CD14-positive monocyte (primary cell): Measurements from ENCODE around the gene TMEM132D. TPM values are rescaled to one million over a fixed set of nuclear protein-coding genes. Genes with fewer than 3 reads are reported as not detected.

Source experiments
- DNase-seq, 3 donors: peaks; one replicate each; pipeline ENCODE4 v3.0.0-alpha.2; 2011 to 2022
- H2AFZ ChIP-seq: 2 replicates; pipeline ENCODE4 v1.6.0; 2012; ENCODE audit warnings: mild to moderate bottlenecking, low read depth, low read length, inconsistent platforms; ENCODE audit not compliant: insufficient read depth, poor library complexity, severe bottlenecking
- H3K27ac ChIP-seq, 2 donors: 1 replicate in 1 of 2; 2 replicates in 1 of 2; pipeline ENCODE4 v1.5.1; 2012 to 2013; ENCODE audit warnings: low read length in 2 of 2, control low read depth in 1 of 2, inconsistent platforms in 1 of 2, low read depth in 1 of 2, mild to moderate bottlenecking in 1 of 2
- H3K27me3 ChIP-seq, 2 donors: one replicate each; pipeline versions ENCODE4 v1.6.0 to v1.6.1; 2011 to 2013; ENCODE audit warnings: low read length in 2 of 2; ENCODE audit not compliant: control insufficient read depth in 2 of 2, insufficient read depth in 2 of 2
- H3K36me3 ChIP-seq, 2 donors: replicated peaks in 1 of 2; 1 replicate in 1 of 2; 2 replicates in 1 of 2; pipeline versions ENCODE4 v1.5.1 to v1.6.1; 2012 to 2013; ENCODE audit warnings: low read length in 2 of 2, control low read depth in 1 of 2, inconsistent platforms in 1 of 2, mild to moderate bottlenecking in 1 of 2; ENCODE audit not compliant: insufficient read depth in 2 of 2, control insufficient read depth in 1 of 2
- H3K4me1 ChIP-seq, 2 donors: 1 replicate in 1 of 2; 2 replicates in 1 of 2; pipeline versions ENCODE4 v1.5.1 to v1.6.1; 2012 to 2013; ENCODE audit warnings: low read length in 2 of 2, control low read depth in 1 of 2, inconsistent platforms in 1 of 2, mild to moderate bottlenecking in 1 of 2, moderate library complexity in 1 of 2; ENCODE audit not compliant: insufficient read depth in 2 of 2, control insufficient read depth in 1 of 2
- H3K4me2 ChIP-seq: replicated peaks from 2 replicates; pipeline ENCODE3; 2012; ENCODE audit warnings: low read length, moderate library complexity, mild to moderate bottlenecking; ENCODE audit not compliant: poor library complexity, severe bottlenecking; ENCODE audit errors: extremely low read depth
- H3K4me3 ChIP-seq, 3 experiments: fragments of 200-600 bp in 1 of 3; sonication (generic) in 1 of 3; replicated peaks in 1 of 3; 1 replicate in 2 of 3; 2 replicates in 1 of 3; pipeline ENCODE4 v1.5.1; 2011 to 2013; ENCODE audit warnings: low read length in 3 of 3, mild to moderate bottlenecking in 3 of 3, control low read depth in 2 of 3, low read depth in 2 of 3, inconsistent platforms in 1 of 3, moderate library complexity in 1 of 3
- H3K79me2 ChIP-seq: 2 replicates; pipeline ENCODE4 v1.6.0; 2012; ENCODE audit warnings: mild to moderate bottlenecking, control low read depth, inconsistent platforms, low read length, moderate library complexity; ENCODE audit not compliant: insufficient read depth
- H3K9ac ChIP-seq: 2 replicates; pipeline ENCODE4 v1.6.0; 2017; ENCODE audit warnings: low read length, mild to moderate bottlenecking; ENCODE audit not compliant: insufficient read depth, poor library complexity, severe bottlenecking
- H3K9me3 ChIP-seq, 2 donors: replicated peaks in 1 of 2; 1 replicate in 1 of 2; 2 replicates in 1 of 2; pipeline versions ENCODE4 v1.5.1 to v1.6.1; 2012 to 2013; ENCODE audit warnings: low read length in 2 of 2, control low read depth in 1 of 2; ENCODE audit not compliant: control insufficient read depth in 1 of 2, insufficient read depth in 1 of 2
- H4K20me1 ChIP-seq: 2 replicates; pipeline ENCODE4 v1.6.0; 2012; ENCODE audit warnings: mild to moderate bottlenecking, low read length, control low read depth, moderate library complexity; ENCODE audit not compliant: insufficient read depth
- H3K27ac Mint-ChIP-seq, 7 donors: one replicate each; pipeline ENCODE4 v1.8.0; 2020; ENCODE audit warnings: mild to moderate bottlenecking in 7 of 7, mixed read lengths in 7 of 7, moderate library complexity in 6 of 7, inconsistent platforms in 2 of 7
- H3K27me3 Mint-ChIP-seq, 3 donors: one replicate each; pipeline ENCODE4 v1.8.0; 2021 to 2022; ENCODE audit warnings: low read depth in 3 of 3, mild to moderate bottlenecking in 3 of 3, mixed read lengths in 3 of 3, moderate library complexity in 3 of 3, inconsistent platforms in 1 of 3
- H3K36me3 Mint-ChIP-seq, 2 donors: one replicate each; pipeline ENCODE4 v1.8.0; 2020; ENCODE audit warnings: mixed read lengths in 2 of 2, inconsistent platforms in 1 of 2, mild to moderate bottlenecking in 1 of 2
- H3K4me1 Mint-ChIP-seq: one replicate; pipeline ENCODE4 v1.8.0; 2020; ENCODE audit warnings: mild to moderate bottlenecking, mixed read lengths
- H3K4me3 Mint-ChIP-seq, 2 donors: one replicate each; pipeline ENCODE4 v1.8.0; 2020; ENCODE audit warnings: mild to moderate bottlenecking in 2 of 2, mixed read lengths in 2 of 2, moderate library complexity in 1 of 2
- H3K9me3 Mint-ChIP-seq, 7 donors: one replicate each; pipeline ENCODE4 v1.8.0; 2020 to 2022; ENCODE audit warnings: mixed read lengths in 7 of 7, mild to moderate bottlenecking in 6 of 7, moderate library complexity in 6 of 7, inconsistent platforms in 2 of 7
- CTCF ChIP-seq: fragments of 200-600 bp; IDR thresholded peaks from one replicate; pipeline ENCODE4 v1.8.0; 2022; ENCODE audit warnings: antibody characterized with exemption, mild to moderate bottlenecking
- WGBS: methylation state at CpG from one replicate; pipeline ENCODE4 v1.1.5; 2013; ENCODE audit warnings: missing lambda C conversion rate; ENCODE audit not compliant: insufficient coverage; 5-methylcytosine and 5-hydroxymethylcytosine counted together
- intact Hi-C, 2 donors: fragments of 100-400 bp; cut with micrococcal nuclease; formaldehyde crosslinking; loops; one replicate each; pipeline versions ENCODE4 v1.15.0 to v1.15.1; 2023
- polyA plus RNA-seq, 3 donors: library from polyadenylated mRNA; depleted of rRNA in 1 of 3; unstranded in 2 of 3; stranded (reverse) in 1 of 3; fragments of 300-500 nt in 2 of 3; fragments of >200 nt in 1 of 3; fragmentation: Illumina TruSeq in 2 of 3; gene quantifications; 1 replicate in 2 of 3; 2 replicates in 1 of 3; pipeline ENCODE4 v1.2.3, GENCODE V29; 2012 to 2021

The TMEM132D gene
- polyA plus RNA-seq, 3 donors: 0.04 TPM; not detected in 2

DNA sequence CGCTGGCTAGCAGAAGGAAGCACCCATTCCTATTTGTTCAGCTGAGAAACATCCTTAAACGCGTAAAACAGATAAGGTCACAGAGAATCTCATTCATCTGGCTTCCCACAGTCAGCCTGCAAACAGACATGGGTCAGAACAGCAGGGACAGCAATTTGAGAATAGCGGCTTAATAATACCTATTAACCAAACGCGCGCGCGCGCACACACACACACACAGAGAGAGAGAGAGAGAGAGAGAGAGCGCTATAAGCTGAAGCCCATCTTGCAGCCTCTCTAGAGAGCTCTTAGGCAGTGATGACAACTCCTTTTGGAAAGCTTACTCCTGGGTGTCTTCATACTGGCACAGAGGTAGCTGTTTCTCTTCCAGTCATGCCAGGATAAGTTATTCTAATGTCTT is 26.4 kb downstream of the TMEM132D start:
- DNase-seq: no peak
- no peak for TF ChIP-seq CTCF
- no peaks in the 10 kb centered on the region for H3K27me3 ChIP-seq
- no peaks in the 10 kb centered on the region for H4K20me1 ChIP-seq
- Mint-ChIP-seq H3K27me3 (peaks cover 0 to 3% (median 2%) of the 10 kb centered on the region in 3 donors), H3K4me1 (no peaks in the 10 kb centered on the region), H3K36me3 (no peaks in the 10 kb centered on the region), H3K4me3 (no peak overlapping the region), H3K27ac (no peak overlapping the region), H3K9me3 (peaks cover 0 to 5% (median 0%) of the 10 kb centered on the region in 7 donors)
- H2AFZ ChIP-seq: no peak overlapping the region
- H3K79me2 ChIP-seq: no peaks in the 10 kb centered on the region
- 92% methylated on average over 3 of the region's 11 CpGs for WGBS
- H3K27ac ChIP-seq: no peak overlapping the region
- intact Hi-C loops: no loop called here
- H3K4me2 ChIP-seq: no peak overlapping the region
- no peaks in the 10 kb centered on the region for H3K9me3 ChIP-seq
- no peak overlapping the region for H3K4me3 ChIP-seq
- no peak overlapping the region for H3K9ac ChIP-seq
- no peaks in the 10 kb centered on the region for H3K36me3 ChIP-seq
- no peaks in the 10 kb centered on the region for H3K4me1 ChIP-seq

DNA sequence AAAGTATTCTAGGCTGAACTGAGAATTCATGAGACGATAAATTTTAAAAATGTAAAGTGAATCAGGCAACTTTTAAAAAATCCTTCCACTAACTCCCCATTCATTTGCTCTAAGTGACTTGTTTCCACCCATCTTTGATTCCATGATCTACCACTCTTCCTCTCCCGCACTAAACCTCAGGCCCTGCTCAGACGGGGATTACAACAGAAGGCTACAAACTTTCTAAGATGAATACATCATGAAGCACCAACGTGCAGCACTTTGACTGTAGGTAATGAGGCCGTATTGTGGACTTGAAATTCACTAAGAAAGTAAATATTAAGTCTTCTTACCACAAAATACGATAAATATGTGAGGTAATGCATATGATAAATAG is 30.0 kb downstream of the TMEM132D start:
- Histone ChIP-seq H3K9me3 (no peaks in the 10 kb centered on the region), H3K4me1 (no peaks in the 10 kb centered on the region), H3K4me3 (no peak overlapping the region), H3K79me2 (no peaks in the 10 kb centered on the region), H4K20me1 (no peaks in the 10 kb centered on the region), H3K36me3 (no peaks in the 10 kb centered on the region), H3K27me3 (no peaks in the 10 kb centered on the region), H3K27ac (no peak overlapping the region), H3K4me2 (no peak overlapping the region), H2AFZ (no peak overlapping the region), H3K9ac (no peak overlapping the region)
- WGBS: no CpG with 5 or more reads among the region's 6 CpGs
- no peak for DNase-seq
- Mint-ChIP-seq H3K27me3 (peaks cover 0 to 3% (median 0%) of the 10 kb centered on the region in 3 donors), H3K9me3 (peaks cover 0 to 5% (median 2%) of the 10 kb centered on the region in 7 donors), H3K36me3 (no peaks in the 10 kb centered on the region), H3K4me1 (no peaks in the 10 kb centered on the region), H3K4me3 (no peak overlapping the region), H3K27ac (no peak overlapping the region)
- intact Hi-C loops: no loop called here
- no peak for TF ChIP-seq CTCF
